Natural killer cell (primary cell): ENCODE results near the gene EYS. TPM values are rescaled to one million over a fixed set of nuclear protein-coding genes. Genes with fewer than 3 reads are reported as not detected.

Source experiments
- ATAC-seq, 3 donors: fragments of 150-1000 bp in 2 of 3; fragments of 200-7000 bp in 1 of 3; cut with Tn5 transposase; 1 replicate in 1 of 3; 2 replicates in 2 of 3; pipeline ENCODE4 v1.10.0; 2021; ENCODE audit warnings: mild to moderate bottlenecking in 2 of 3, moderate library complexity in 2 of 3
- DNase-seq, 2 donors: peaks; one replicate each; pipeline versions ENCODE4 v3.0.0 to v3.0.0-alpha.2; 2013 to 2021; ENCODE audit warnings: mixed read lengths in 1 of 2
- H3K27ac ChIP-seq: one replicate; pipeline ENCODE4 v1.5.1; 2013; ENCODE audit warnings: mild to moderate bottlenecking, low read length
- H3K27me3 ChIP-seq: one replicate; pipeline ENCODE4 v1.6.1; 2013; ENCODE audit warnings: low read length; ENCODE audit not compliant: control insufficient read depth, insufficient read depth
- H3K36me3 ChIP-seq: one replicate; pipeline ENCODE4 v1.6.1; 2013; ENCODE audit warnings: low read length; ENCODE audit not compliant: control insufficient read depth, insufficient read depth
- H3K4me1 ChIP-seq: one replicate; pipeline ENCODE4 v1.6.1; 2013; ENCODE audit warnings: low read length; ENCODE audit not compliant: control insufficient read depth, insufficient read depth
- H3K4me3 ChIP-seq: one replicate; pipeline ENCODE4 v1.5.1; 2013; ENCODE audit warnings: low read length
- H3K9me3 ChIP-seq: one replicate; pipeline ENCODE4 v1.6.1; 2013; ENCODE audit warnings: low read length; ENCODE audit not compliant: control insufficient read depth, insufficient read depth
- H3K27ac Mint-ChIP-seq, 2 donors: one replicate each; pipeline ENCODE4 v1.8.0; 2022; ENCODE audit warnings: mild to moderate bottlenecking in 2 of 2, mixed read lengths in 2 of 2, moderate library complexity in 1 of 2
- H3K27me3 Mint-ChIP-seq, 2 donors: one replicate each; pipeline ENCODE4 v1.8.0; 2022; ENCODE audit warnings: low read depth in 2 of 2, mixed read lengths in 2 of 2
- H3K36me3 Mint-ChIP-seq: one replicate; pipeline ENCODE4 v1.8.0; 2022; ENCODE audit warnings: mixed read lengths
- H3K4me1 Mint-ChIP-seq, 2 donors: one replicate each; pipeline ENCODE4 v1.8.0; 2022; ENCODE audit warnings: mixed read lengths in 2 of 2
- H3K4me3 Mint-ChIP-seq: one replicate; pipeline ENCODE4 v1.8.0; 2022; ENCODE audit warnings: mild to moderate bottlenecking, moderate library complexity, mixed read lengths
- H3K9me3 Mint-ChIP-seq, 2 donors: one replicate each; pipeline ENCODE4 v1.8.0; 2022; ENCODE audit warnings: mixed read lengths in 2 of 2
- WGBS: methylation state at CpG from one replicate; pipeline ENCODE4 v1.1.7; 2013; ENCODE audit warnings: missing lambda C conversion rate; ENCODE audit not compliant: insufficient coverage; 5-methylcytosine and 5-hydroxymethylcytosine counted together
- intact Hi-C: fragments of 100-400 bp; cut with micrococcal nuclease; formaldehyde crosslinking; loops from one replicate; pipeline ENCODE4 v1.14.2; 2022
- total RNA-seq, 4 donors: library from RNA; stranded (reverse); fragments of 120-200 nt in 1 of 4; gene quantifications; one replicate each; pipeline versions ENCODE4 v1.2.3 to v1.2.4, GENCODE V29; 2013 to 2022
- TF ChIP-seq, protein P1 (sequence below): fragments of 200-600 bp; IDR thresholded peaks from one replicate; pipeline ENCODE4 v1.8.0; 2022; ENCODE audit warnings: antibody characterized with exemption

EYS gene
- total RNA-seq, 3 donors from 2014 or later (not counting 1 experiment from before 2014, with no cell fraction given): 0.55 TPM; not detected in 2

GRCh38 chr6:65667916-65668656 is 38.9 kb downstream of the EYS start:
- DNase-seq (no peak), ATAC-seq (no peak)
- Histone ChIP-seq H3K4me1 (no peaks in the 10 kb centered on the region), H3K9me3 (no peaks in the 10 kb centered on the region), H3K36me3 (no peaks in the 10 kb centered on the region), H3K27me3 (no peaks in the 10 kb centered on the region), H3K4me3 (no peak overlapping the region), H3K27ac (no peak overlapping the region)
- H3K4me1 Mint-ChIP-seq: no peaks in the 10 kb centered on the region
- peaks cover 18 to 21% of the 10 kb centered on the region in 2 donors for H3K9me3 Mint-ChIP-seq
- H3K27me3 Mint-ChIP-seq: no peaks in the 10 kb centered on the region
- H3K27ac Mint-ChIP-seq: no peak overlapping the region
- TF ChIP-seq, protein P1, sequence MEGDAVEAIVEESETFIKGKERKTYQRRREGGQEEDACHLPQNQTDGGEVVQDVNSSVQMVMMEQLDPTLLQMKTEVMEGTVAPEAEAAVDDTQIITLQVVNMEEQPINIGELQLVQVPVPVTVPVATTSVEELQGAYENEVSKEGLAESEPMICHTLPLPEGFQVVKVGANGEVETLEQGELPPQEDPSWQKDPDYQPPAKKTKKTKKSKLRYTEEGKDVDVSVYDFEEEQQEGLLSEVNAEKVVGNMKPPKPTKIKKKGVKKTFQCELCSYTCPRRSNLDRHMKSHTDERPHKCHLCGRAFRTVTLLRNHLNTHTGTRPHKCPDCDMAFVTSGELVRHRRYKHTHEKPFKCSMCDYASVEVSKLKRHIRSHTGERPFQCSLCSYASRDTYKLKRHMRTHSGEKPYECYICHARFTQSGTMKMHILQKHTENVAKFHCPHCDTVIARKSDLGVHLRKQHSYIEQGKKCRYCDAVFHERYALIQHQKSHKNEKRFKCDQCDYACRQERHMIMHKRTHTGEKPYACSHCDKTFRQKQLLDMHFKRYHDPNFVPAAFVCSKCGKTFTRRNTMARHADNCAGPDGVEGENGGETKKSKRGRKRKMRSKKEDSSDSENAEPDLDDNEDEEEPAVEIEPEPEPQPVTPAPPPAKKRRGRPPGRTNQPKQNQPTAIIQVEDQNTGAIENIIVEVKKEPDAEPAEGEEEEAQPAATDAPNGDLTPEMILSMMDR: no peak
- intact Hi-C loops: no loop called here
- H3K4me3 Mint-ChIP-seq: no peak overlapping the region
- peaks cover 26% of the 10 kb centered on the region for H3K36me3 Mint-ChIP-seq

- H3K4me3 ChIP-seq: no peak overlapping the region
- H3K27me3 ChIP-seq: no peaks in the 10 kb centered on the region
- intact Hi-C loops: no loop called here
- TF ChIP-seq, protein P1: no peak
- no peak overlapping the region for H3K4me3 Mint-ChIP-seq
- H3K27ac ChIP-seq: no peak overlapping the region
- no peaks in the 10 kb centered on the region for H3K27me3 Mint-ChIP-seq
- H3K36me3 ChIP-seq: no peaks in the 10 kb centered on the region
- peaks cover 21% of the 10 kb centered on the region for H3K36me3 Mint-ChIP-seq
- H3K9me3 ChIP-seq: no peaks in the 10 kb centered on the region
- no peak overlapping the region for H3K27ac Mint-ChIP-seq
- H3K9me3 Mint-ChIP-seq: peaks cover 12 to 36% of the 10 kb centered on the region in 2 donors
- no peaks in the 10 kb centered on the region for H3K4me1 Mint-ChIP-seq
- ATAC-seq (no peak), DNase-seq (no peak)
- H3K4me1 ChIP-seq: no peaks in the 10 kb centered on the region
Measured at GRCh38 chr6:65650086-65650485, 56.9 kb downstream of the EYS start.

DNA sequence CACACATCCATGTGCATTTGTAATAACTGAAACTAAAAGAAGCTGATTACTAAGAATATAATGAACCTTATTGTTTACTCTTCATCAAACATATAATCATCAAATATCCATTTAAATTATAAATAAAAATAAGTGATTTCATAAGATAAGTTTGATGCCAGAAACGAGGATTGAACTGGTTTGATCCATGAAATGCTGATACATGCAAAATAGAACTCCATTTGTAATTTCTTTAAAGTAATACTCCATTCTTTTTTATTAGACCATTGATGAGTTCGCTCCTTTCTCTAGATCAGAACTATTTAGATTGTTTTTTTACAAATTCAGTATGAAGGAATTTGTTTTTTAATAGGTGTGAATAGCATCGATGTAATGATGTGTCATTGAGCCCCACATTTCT is 57.6 kb downstream of the EYS start:
- Mint-ChIP-seq H3K4me3 (no peak overlapping the region), H3K36me3 (peaks cover 21% of the 10 kb centered on the region), H3K9me3 (peaks cover 13 to 41% of the 10 kb centered on the region in 2 donors), H3K27me3 (no peaks in the 10 kb centered on the region), H3K4me1 (no peaks in the 10 kb centered on the region), H3K27ac (no peak overlapping the region)
- TF ChIP-seq, protein P1: no peak
- no peaks in the 10 kb centered on the region for H3K27me3 ChIP-seq
- H3K9me3 ChIP-seq: no peaks in the 10 kb centered on the region
- H3K27ac ChIP-seq: no peak overlapping the region
- H3K4me1 ChIP-seq: no peaks in the 10 kb centered on the region
- ATAC-seq: no peak
- no peak overlapping the region for H3K4me3 ChIP-seq
- WGBS: 86% methylated on average over 2 of the region's 3 CpGs
- intact Hi-C loops: no loop called here
- no peaks in the 10 kb centered on the region for H3K36me3 ChIP-seq
- no peak for DNase-seq

- H3K9me3 Mint-ChIP-seq: peaks cover 12 to 40% of the 10 kb centered on the region in 2 donors
- ATAC-seq (peak in 1 of 3 donors; percentile 52), DNase-seq (no peak)
- intact Hi-C loops: no loop called here
- no peaks in the 10 kb centered on the region for H3K36me3 ChIP-seq
- no peaks in the 10 kb centered on the region for H3K27me3 ChIP-seq
- H3K4me1 Mint-ChIP-seq: no peaks in the 10 kb centered on the region
- no peak overlapping the region for H3K27ac ChIP-seq
- H3K36me3 Mint-ChIP-seq: peaks cover 21% of the 10 kb centered on the region
- TF ChIP-seq, protein P1: no peak
- H3K4me3 ChIP-seq: no peak overlapping the region
- peaks cover 5% of the 10 kb centered on the region for H3K9me3 ChIP-seq
- no peaks in the 10 kb centered on the region for H3K27me3 Mint-ChIP-seq
- H3K27ac Mint-ChIP-seq: no peak overlapping the region
- 50% methylated on average over 3 of the region's 3 CpGs for WGBS
- no peak overlapping the region for H3K4me3 Mint-ChIP-seq
- H3K4me1 ChIP-seq: no peaks in the 10 kb centered on the region
Measured at GRCh38 chr6:65646544-65646943, 60.5 kb downstream of the EYS start.
